DND-41 (cell line): ENCODE results near the gene TP53I13.

Experiments
- EZH2 ChIP-seq: IDR thresholded peaks from 3 replicates; pipeline ENCODE4 v1.6.1; 2012; ENCODE audit warnings: borderline replicate concordance, low read depth, mild to moderate bottlenecking, moderate library complexity, low read length, inconsistent platforms; ENCODE audit not compliant: severe bottlenecking
- TF ChIP-seq, protein P1 (sequence below): IDR thresholded peaks from 2 replicates; pipeline ENCODE4 v1.5.1; 2012; ENCODE audit warnings: borderline replicate concordance, low read length, moderate library complexity, mild to moderate bottlenecking; ENCODE audit not compliant: poor library complexity, severe bottlenecking; ENCODE audit errors: extremely low read depth

DNA sequence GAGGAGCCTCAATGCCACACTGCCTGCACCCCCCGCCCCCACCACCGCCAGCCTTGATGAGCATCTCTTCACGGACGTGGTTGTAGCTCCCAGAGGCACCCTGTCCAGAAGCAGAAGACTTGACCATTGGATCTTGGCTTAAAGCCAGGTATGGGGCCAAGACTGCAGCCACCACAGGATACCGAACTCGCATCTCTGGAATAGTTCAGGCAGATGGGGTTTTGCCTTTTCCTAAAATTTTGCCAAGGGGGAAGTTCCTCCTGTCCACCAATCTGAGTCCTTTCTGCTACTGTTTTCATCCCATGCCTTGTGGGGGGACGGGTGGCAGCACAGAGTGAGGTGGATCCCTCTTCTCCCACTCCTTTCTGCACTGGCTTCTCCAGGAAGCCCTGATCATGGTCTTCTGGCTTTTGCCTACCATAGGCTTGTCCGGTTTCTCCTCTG is 53.3 kb downstream of the TP53I13 start:
- TF ChIP-seq EZH2: no peak
- TF ChIP-seq, protein P1, sequence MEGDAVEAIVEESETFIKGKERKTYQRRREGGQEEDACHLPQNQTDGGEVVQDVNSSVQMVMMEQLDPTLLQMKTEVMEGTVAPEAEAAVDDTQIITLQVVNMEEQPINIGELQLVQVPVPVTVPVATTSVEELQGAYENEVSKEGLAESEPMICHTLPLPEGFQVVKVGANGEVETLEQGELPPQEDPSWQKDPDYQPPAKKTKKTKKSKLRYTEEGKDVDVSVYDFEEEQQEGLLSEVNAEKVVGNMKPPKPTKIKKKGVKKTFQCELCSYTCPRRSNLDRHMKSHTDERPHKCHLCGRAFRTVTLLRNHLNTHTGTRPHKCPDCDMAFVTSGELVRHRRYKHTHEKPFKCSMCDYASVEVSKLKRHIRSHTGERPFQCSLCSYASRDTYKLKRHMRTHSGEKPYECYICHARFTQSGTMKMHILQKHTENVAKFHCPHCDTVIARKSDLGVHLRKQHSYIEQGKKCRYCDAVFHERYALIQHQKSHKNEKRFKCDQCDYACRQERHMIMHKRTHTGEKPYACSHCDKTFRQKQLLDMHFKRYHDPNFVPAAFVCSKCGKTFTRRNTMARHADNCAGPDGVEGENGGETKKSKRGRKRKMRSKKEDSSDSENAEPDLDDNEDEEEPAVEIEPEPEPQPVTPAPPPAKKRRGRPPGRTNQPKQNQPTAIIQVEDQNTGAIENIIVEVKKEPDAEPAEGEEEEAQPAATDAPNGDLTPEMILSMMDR: no peak
